AG09309 (cell line): ENCODE measurements around the gene EPHA8.

Experiments
- DNase-seq: peaks from one replicate; pipeline ENCODE4 v3.0.0-alpha.2; 2010; ENCODE audit warnings: low read depth
- H3K4me3 ChIP-seq: 2 replicates; pipeline ENCODE4 v1.5.1; 2011; ENCODE audit warnings: mild to moderate bottlenecking, low read depth, low read length, moderate library complexity; ENCODE audit not compliant: control insufficient read depth
- CTCF ChIP-seq: IDR thresholded peaks from 2 replicates; pipeline ENCODE4 v1.5.1; 2011; ENCODE audit warnings: mild to moderate bottlenecking, low read depth, low read length, inconsistent platforms; ENCODE audit not compliant: insufficient read depth, control insufficient read depth; ENCODE audit errors: missing control alignments

Gene EPHA8

GRCh38 chr1:22522221-22522743, 41.0 kb upstream of the EPHA8 start:
- no peak overlapping the region for H3K4me3 ChIP-seq
- no peak for DNase-seq
- TF ChIP-seq CTCF: no peak

DNA sequence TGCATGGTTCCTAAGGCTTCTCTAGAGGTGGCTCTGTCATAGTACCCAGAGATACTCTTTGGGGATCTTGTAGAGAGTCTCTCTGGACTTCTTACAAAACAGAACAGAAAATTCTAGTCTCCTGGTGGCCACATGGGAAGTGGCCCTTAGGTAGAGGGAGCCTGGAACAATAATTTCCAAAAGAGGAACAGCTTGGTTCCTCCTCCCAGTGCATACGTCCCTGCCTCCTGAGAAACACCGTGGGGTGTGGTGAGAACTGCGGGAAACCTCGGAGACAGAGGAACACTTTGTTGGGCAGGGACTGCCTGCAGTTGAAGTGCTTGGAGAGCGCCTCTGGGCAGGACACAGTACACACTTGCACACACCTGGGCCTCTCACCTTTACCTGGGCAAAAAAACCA, 38.8 kb upstream of the EPHA8 start:
- H3K4me3 ChIP-seq: no peak overlapping the region
- no peak for DNase-seq
- no peak for TF ChIP-seq CTCF

DNA sequence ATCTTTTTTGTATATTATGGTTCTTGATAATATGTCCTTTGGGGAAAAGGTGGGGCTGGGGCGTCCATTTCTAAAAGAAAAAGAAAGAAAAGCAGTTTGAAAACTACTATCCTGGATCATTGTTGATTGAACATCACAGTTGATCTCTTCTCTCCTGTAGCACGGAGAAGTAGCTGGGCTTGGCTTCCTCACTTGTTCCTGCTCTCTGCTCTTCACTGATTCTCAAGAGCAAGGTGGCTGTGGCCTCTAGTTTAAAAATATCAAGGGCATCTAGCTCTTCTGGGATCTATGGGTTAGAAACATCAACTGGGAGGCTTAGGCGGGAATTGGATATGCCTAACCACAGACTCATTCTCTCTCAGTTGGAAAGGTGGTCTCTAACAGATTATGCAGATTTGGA, 38.1 kb upstream of the EPHA8 start:
- H3K4me3 ChIP-seq: no peak overlapping the region
- no peak for DNase-seq

DNA sequence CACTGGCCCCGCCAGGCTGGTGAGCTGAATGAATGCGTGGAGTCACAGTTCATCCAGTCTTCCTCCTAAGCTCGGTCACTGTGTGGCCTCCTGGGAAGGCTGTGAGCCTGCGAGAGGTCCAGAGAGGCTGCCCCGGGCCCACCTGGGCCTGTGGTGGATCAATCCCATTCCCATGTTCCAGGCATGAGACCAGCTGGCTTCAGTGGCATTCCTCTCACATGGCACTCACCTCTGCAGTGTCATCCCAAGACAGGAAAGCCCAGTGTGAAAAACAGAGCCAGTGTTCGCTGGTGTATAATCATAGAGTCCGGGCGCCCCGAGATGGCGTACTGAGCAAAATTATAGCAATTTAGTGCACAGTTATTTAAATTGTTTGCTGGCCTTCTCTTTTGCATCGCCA, 37.6 kb upstream of the EPHA8 start:
- no peak for DNase-seq
- TF ChIP-seq CTCF: no peak
- H3K4me3 ChIP-seq: no peak overlapping the region

More for the DNA sequence above, 38.1 kb upstream of the EPHA8 start:
- TF ChIP-seq CTCF: no peak

- H3K4me3 ChIP-seq: no peak overlapping the region
- DNase-seq: no peak
- no peak for TF ChIP-seq CTCF
Measured at GRCh38 chr1:22526098-22526497, 37.2 kb upstream of the EPHA8 start.

DNA sequence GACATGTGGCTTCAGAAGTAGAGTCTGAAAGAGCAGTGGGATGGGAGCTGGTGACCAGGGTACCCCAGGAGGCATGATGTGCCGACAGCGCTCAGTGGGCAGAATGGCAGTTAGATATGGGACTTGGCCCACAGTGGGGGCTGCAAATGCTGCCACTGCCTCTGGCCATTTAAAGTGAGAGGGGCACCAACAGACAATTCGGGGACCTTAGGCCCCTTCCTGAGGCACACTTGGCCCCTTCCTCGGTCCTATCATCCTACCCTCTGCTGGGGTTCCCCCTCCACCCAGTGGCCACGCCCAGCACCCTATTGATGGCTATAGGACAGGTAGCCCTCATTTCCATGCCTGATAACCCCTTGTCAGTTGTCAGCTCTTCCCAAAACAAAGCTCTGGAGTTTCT, 36.6 kb upstream of the EPHA8 start:
- H3K4me3 ChIP-seq: no peak overlapping the region
- no peak for DNase-seq

More for the DNA sequence above, 36.6 kb upstream of the EPHA8 start:
- no peak for TF ChIP-seq CTCF
